OCI-LY1 (cell line): Measurements from ENCODE around the gene AGPAT3.
A peak's percentile ranks its signal among the peaks of the same experiment; 100 is the strongest.

Source experiments
- H2AFZ ChIP-seq: fragments of 200-600 bp; sonication (generic), shearing (Covaris generic); 2 replicates; pipeline ENCODE4 v1.6.0; 2014; ENCODE audit warnings: antibody characterized with exemption, mild to moderate bottlenecking, low read length
- H3F3A ChIP-seq: fragments of 200-600 bp; sonication (generic), shearing (Covaris generic); 2 replicates; pipeline ENCODE4 v1.6.0; 2014; ENCODE audit warnings: mild to moderate bottlenecking, antibody characterized with exemption, low read length, moderate library complexity; ENCODE audit not compliant: insufficient read depth
- H3K27ac ChIP-seq: fragments of 200-600 bp; sonication (generic); 2 replicates; pipeline ENCODE4 v1.5.1; 2014; ENCODE audit warnings: low read length, mixed run types, mild to moderate bottlenecking, low read depth; ENCODE audit not compliant: poor library complexity, severe bottlenecking
- H3K27me3 ChIP-seq: fragments of 200-600 bp; sonication (generic); 2 replicates; pipeline ENCODE4 v1.6.0; 2014; ENCODE audit warnings: antibody characterized with exemption, mild to moderate bottlenecking, low read length, moderate library complexity; ENCODE audit not compliant: insufficient read depth
- H3K36me3 ChIP-seq: fragments of 200-600 bp; sonication (generic); 2 replicates; pipeline ENCODE4 v1.6.1; 2014; ENCODE audit warnings: mild to moderate bottlenecking, antibody characterized with exemption, low read length, moderate library complexity, mixed read lengths; ENCODE audit not compliant: insufficient read depth
- H3K4me1 ChIP-seq: fragments of 200-600 bp; sonication (generic); 2 replicates; pipeline ENCODE4 v1.5.1; 2014; ENCODE audit warnings: mild to moderate bottlenecking, low read length, moderate library complexity; ENCODE audit not compliant: insufficient read depth, severe bottlenecking
- H3K4me2 ChIP-seq: fragments of 200-600 bp; sonication (generic), shearing (Covaris generic); 2 replicates; pipeline ENCODE4 v1.6.1; 2014; ENCODE audit warnings: low read length
- H3K4me3 ChIP-seq: fragments of 200-600 bp; sonication (generic); 2 replicates; pipeline ENCODE4 v1.5.1; 2014; ENCODE audit warnings: low read length, low read depth, mild to moderate bottlenecking, mixed read lengths; ENCODE audit not compliant: poor library complexity, severe bottlenecking
- H3K79me2 ChIP-seq: fragments of 200-600 bp; shearing (Covaris generic); 2 replicates; pipeline ENCODE4 v1.6.1; 2016; ENCODE audit warnings: mixed run types, low read length, mixed read lengths; ENCODE audit not compliant: insufficient read depth
- H3K9ac ChIP-seq: fragments of 200-600 bp; sonication (generic), shearing (Covaris generic); 2 replicates; pipeline ENCODE4 v1.6.1; 2014; ENCODE audit warnings: mild to moderate bottlenecking, low read length, mixed read lengths
- H3K9me2 ChIP-seq: fragments of 200-600 bp; sonication (generic), shearing (Covaris generic); 2 replicates; pipeline ENCODE4 v1.6.1; 2014; ENCODE audit warnings: low read depth, mild to moderate bottlenecking, low read length, mixed read lengths
- H3K9me3 ChIP-seq: fragments of 200-600 bp; shearing (Covaris generic); 2 replicates; pipeline ENCODE4 v1.6.1; 2014; ENCODE audit warnings: low read length, mixed read lengths
- H4K20me1 ChIP-seq: fragments of 200-600 bp; sonication (generic), shearing (Covaris generic); 2 replicates; pipeline ENCODE4 v1.6.0; 2016; ENCODE audit warnings: mild to moderate bottlenecking, low read length; ENCODE audit not compliant: insufficient read depth
- CTCF ChIP-seq: fragments of 200-600 bp; sonication (generic), shearing (Covaris generic); IDR thresholded peaks from 2 replicates; pipeline ENCODE4 v1.5.1; 2017; ENCODE audit warnings: mild to moderate bottlenecking, antibody characterized with exemption, low read length, moderate library complexity, mixed read lengths
- EZH2 ChIP-seq: fragments of 200-600 bp; sonication (generic), shearing (Covaris generic); IDR thresholded peaks from 2 replicates; pipeline ENCODE4 v1.8.0; 2017; ENCODE audit warnings: borderline replicate concordance, mixed run types, mild to moderate bottlenecking, antibody characterized with exemption, low read length, moderate library complexity, mixed read lengths

AGPAT3 gene

DNA sequence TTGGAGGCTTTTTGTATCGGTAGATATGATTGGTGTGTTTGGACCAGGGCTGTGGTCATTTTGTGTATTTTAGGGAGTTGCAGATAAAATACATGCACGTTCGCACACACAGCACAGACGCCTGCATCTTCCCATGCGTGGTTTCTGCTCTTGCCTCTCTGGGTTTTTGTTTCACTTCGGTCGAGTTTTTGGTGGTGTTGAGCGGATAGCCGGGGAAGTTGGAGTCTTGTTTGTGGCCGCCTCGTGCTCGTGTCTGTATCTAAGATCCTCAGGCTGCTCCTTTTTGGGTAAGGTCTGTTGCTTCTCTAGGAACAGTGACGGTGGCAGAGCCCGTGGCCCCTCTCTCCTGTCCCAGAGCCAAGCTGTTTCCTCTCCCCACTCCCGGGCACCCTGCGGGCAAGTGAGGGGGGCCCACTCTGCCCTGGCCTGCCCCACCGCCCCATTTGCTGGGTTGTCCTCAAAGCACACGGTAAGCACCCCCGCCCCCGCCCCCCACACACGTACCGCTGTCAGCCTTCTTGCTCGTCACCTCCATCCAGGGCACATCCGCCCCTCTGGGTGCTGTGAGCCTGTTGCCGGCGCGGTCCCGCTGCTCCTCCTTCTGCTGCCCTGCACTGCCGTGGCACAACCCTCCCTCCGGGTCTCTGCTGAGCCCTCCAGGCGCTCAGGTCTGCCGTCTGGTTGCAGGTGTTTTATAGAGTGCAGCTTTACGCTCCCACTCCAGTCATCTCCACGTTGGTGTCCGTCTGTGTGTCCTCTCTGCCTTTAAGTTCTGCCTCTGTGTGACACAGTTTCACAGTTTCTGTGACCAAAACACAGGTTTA, 51.9 kb downstream of the AGPAT3 start:
- H3K36me3 ChIP-seq: peaks cover 12% of the 10 kb centered on the region; the same call in 1 of the 2 replicates
- no peak overlapping the region for H2AFZ ChIP-seq
- peak overlapping the region; percentile 32; the same call in 1 of the 2 replicates for H3K9ac ChIP-seq
- no peaks in the 10 kb centered on the region for H4K20me1 ChIP-seq
- no peaks in the 10 kb centered on the region for H3K9me2 ChIP-seq
- TF ChIP-seq CTCF (no peak), EZH2 (no peak)
- H3K4me2 ChIP-seq: peak overlapping the region; percentile 58
- H3K27me3 ChIP-seq: no peaks in the 10 kb centered on the region
- peak overlapping the region; percentile 70 for H3K27ac ChIP-seq
- no peaks in the 10 kb centered on the region for H3K79me2 ChIP-seq
- H3K4me3 ChIP-seq: peak overlapping the region; percentile 51
- peaks cover 6% of the 10 kb centered on the region; the same call in 1 of the 2 replicates for H3K9me3 ChIP-seq
- peaks cover 52% of the 10 kb centered on the region for H3K4me1 ChIP-seq
- H3F3A ChIP-seq: no peaks in the 10 kb centered on the region

DNA sequence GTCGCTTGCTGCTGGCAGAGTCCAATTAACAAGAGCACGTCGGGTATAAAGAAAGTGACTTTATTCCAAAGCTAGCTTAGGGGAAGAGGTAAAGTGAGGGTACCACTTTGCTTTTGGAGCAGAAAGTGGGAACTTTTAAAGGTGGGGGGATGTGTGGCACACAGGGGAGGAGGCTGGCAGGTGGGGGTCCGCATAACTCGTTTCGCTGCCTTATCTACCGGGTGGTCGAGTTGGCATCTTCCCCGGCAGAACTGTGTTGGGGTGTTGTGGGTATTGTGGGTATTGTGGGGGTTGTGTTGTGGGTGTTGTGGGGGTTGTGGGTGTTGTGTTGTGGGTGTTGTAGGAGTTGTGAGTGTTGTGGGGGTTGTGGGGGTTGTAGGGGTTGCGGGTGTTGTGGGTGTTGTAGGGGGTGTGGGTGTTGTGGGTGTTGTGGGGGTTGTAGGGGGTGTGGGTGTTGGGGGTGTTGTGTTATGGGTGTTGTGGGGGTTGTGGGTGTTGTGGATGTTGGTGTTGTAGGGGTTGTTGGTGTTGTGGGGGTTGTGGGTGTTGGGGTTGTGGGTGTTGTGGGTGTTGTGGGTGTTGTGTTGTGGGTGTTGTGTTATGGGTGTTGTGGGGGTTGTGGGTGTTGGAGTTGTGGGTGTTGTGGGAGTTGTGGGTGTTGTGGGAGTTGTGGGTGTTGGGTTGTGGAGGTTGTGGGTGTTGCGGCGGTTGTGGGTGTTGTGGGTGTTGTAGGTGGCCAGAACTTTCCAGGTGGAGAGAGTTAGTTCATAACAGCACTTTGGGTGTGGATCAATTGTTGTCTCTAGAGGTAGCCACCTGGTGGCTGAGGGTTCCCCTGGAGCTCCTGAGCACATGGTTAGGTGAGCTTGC, 52.7 kb downstream of the AGPAT3 start:
- H3K4me2 ChIP-seq: peak overlapping the region; percentile 58
- no peaks in the 10 kb centered on the region for H3F3A ChIP-seq
- TF ChIP-seq EZH2 (no peak), CTCF (0 out of 2 replicates have a peak, but pooled peaks have one; percentile 18)
- no peaks in the 10 kb centered on the region for H3K79me2 ChIP-seq
- H3K4me1 ChIP-seq: peaks cover 60% of the 10 kb centered on the region
- no peaks in the 10 kb centered on the region for H3K27me3 ChIP-seq
- peaks cover 3% of the 10 kb centered on the region; the same call in 1 of the 2 replicates for H3K36me3 ChIP-seq
- H3K4me3 ChIP-seq: peak overlapping the region; percentile 51
- H3K27ac ChIP-seq: peak overlapping the region; percentile 70
- no peaks in the 10 kb centered on the region for H3K9me2 ChIP-seq
- no peak overlapping the region for H2AFZ ChIP-seq
- no peaks in the 10 kb centered on the region for H4K20me1 ChIP-seq
- H3K9ac ChIP-seq: peak overlapping the region; percentile 24; the same call in 1 of the 2 replicates
- H3K9me3 ChIP-seq: peaks cover 6% of the 10 kb centered on the region; the same call in 1 of the 2 replicates

DNA sequence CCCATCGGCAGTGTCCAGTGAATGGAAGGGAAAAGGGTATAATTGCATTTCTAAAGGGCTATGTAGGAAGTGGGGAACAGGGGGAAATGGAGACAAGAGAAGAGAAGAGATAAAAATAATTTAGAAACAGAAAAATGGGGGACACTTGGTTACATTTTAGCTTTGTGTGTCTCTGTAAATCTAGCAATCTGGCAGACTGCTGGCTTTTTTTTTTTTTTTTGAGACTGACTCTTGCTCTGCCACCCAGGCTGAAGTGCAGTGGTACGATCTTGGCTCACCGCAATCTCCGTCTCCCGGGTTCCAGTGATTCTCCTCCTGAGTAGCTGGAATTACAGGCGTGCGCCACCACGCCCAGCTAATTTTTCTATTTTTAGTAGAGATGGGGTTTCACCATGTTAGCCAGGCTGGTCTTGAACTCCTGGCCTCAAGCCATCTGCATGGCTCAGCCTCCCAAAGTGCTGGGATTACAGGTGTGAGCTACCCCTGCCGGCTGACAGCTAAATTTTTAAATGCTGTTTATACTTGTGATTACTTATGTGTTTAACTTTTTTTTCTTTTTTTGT, 53.4 kb downstream of the AGPAT3 start:
- Histone ChIP-seq H2AFZ (no peak overlapping the region), H3F3A (no peaks in the 10 kb centered on the region), H4K20me1 (no peaks in the 10 kb centered on the region), H3K36me3 (no peaks in the 10 kb centered on the region; the same call in 1 of the 2 replicates), H3K79me2 (no peaks in the 10 kb centered on the region), H3K9ac (no peak overlapping the region), H3K27me3 (no peaks in the 10 kb centered on the region), H3K9me2 (no peaks in the 10 kb centered on the region), H3K27ac (no peak overlapping the region), H3K9me3 (peaks cover under 1% of the 10 kb centered on the region; the same call in 1 of the 2 replicates), H3K4me2 (no peak overlapping the region), H3K4me1 (peaks cover 67% of the 10 kb centered on the region), H3K4me3 (no peak overlapping the region)
- TF ChIP-seq EZH2 (no peak), CTCF (no peak)
